ENCODE data around the gene UPF1. TPM values are rescaled to one million over a fixed set of nuclear protein-coding genes. Genes with fewer than 3 reads are reported as not detected.

Gene UPF1
- polyA plus RNA-seq, 2 of the 4 experiments (the other 2 are of a cell fraction) = 19.2 to 28.6 TPM

GRCh38 chr19:18910010-18910409 lies 78.3 kb downstream of the UPF1 start:
- Histone ChIP-seq H3K27ac (no peak overlapping the region), H3K4me3 (no peak overlapping the region), H3K4me2 (no peak overlapping the region), H3K9me3 (no peaks in the 10 kb centered on the region), H3K4me1 (no peaks in the 10 kb centered on the region)
- ATAC-seq = no peak
- POLR2A ChIA-PET = no interaction called here
- no peak for DNase-seq (ENCODE audit: low read depth in 1 of 2, low spot score in 1 of 2)
- no peak for FAIRE-seq
- 98% methylated on average over 7 of the region's 10 CpGs for WGBS (ENCODE audit: missing lambda C conversion rate)
- CTCF ChIA-PET = interaction anchor here (1.2 to 2.8 kb wide), 2 partner anchors 14 to 77 kb away, joined by 3 to 9 read pairs; partner anchors contain the start of gene CERS1
- no peak for TF ChIP-seq BHLHE40 (IDR thresholded peaks at IDR 0.05; ENCODE audit: low read depth, low read length)

- H3K4me2 ChIP-seq = no peak overlapping the region
- ChIA-PET POLR2A (no interaction called here), CTCF (interaction anchor here (0.6 to 1.6 kb wide), 4 partner anchors 15 to 286 kb away, joined by 3 to 6 read pairs (median 4); no protein-coding TSS in a partner anchor)
- DNase-seq (ENCODE audit: low read depth in 1 of 2, low spot score in 1 of 2) (no peak), FAIRE-seq (no peak), ATAC-seq (no peak)
- WGBS (ENCODE audit: missing lambda C conversion rate) = 92% methylated on average over 13 of the region's 19 CpGs
- H3K9me3 ChIP-seq = no peaks in the 10 kb centered on the region
- no peak overlapping the region for H3K27ac ChIP-seq
- no peak overlapping the region for H3K4me3 ChIP-seq
- no peak for TF ChIP-seq NR3C1 (IDR thresholded peaks at IDR 0.05)
- no peaks in the 10 kb centered on the region for H3K4me1 ChIP-seq
Measured at GRCh38 chr19:18910801-18911436, 79.2 kb downstream of the UPF1 start.

GRCh38 chr19:18912933-18913332 lies 81.2 kb downstream of the UPF1 start:
- whole genome bisulfite sequencing (ENCODE audit: missing lambda C conversion rate) = no CpG with 5 or more reads among the region's 14 CpGs
- TF ChIP-seq ATOH8 (CRISPR knock-in tag; IDR thresholded peaks at IDR 0.05; ENCODE audit: low read depth) (no peak), CEBPB (IDR thresholded peaks at IDR 0.05) (no peak), JUNB (IDR thresholded peaks at IDR 0.05) (no peak), KDM5A (IDR thresholded peaks at IDR 0.05) (no peak), BCL3 (IDR thresholded peaks at IDR 0.05) (no peak), NR3C1 (IDR thresholded peaks at IDR 0.05) (no peak), FOSB (CRISPR knock-in tag; IDR thresholded peaks at IDR 0.05) (no peak), TFCP2L1 (CRISPR knock-in tag; IDR thresholded peaks at IDR 0.05) (no peak), E2F6 (IDR thresholded peaks at IDR 0.05; ENCODE audit: borderline replicate concordance, low read depth) (no peak), CHD4 (IDR thresholded peaks at IDR 0.05; ENCODE audit: borderline replicate concordance) (no peak), TP53 (CRISPR knock-in tag; IDR thresholded peaks at IDR 0.05) (no peak), ELK1 (IDR thresholded peaks at IDR 0.05; ENCODE audit: low read depth, low read length) (no peak)
- CTCF ChIA-PET = interaction anchor here (2.2 kb wide), 1 partner anchor 18 kb away, joined by 5 read pairs; no protein-coding TSS in a partner anchor

GRCh38 chr19:18913466-18913865 lies 81.7 kb downstream of the UPF1 start:
- DNase-seq (ENCODE audit: low read depth in 1 of 2, low spot score in 1 of 2) (no peak), FAIRE-seq (no peak), ATAC-seq (no peak)
- CTCF ChIA-PET = interaction anchor here (1.0 to 2.2 kb wide), 2 partner anchors 19 to 46 kb away, joined by 3 to 5 read pairs; no protein-coding TSS in a partner anchor
- no peaks in the 10 kb centered on the region for H3K9me3 ChIP-seq
- POLR2A ChIA-PET = no interaction called here
- H3K4me2 ChIP-seq = no peak overlapping the region
- WGBS (ENCODE audit: missing lambda C conversion rate) = no CpG with 5 or more reads among the region's 5 CpGs
- TF ChIP-seq RNF2 (IDR thresholded peaks at IDR 0.05; ENCODE audit: borderline replicate concordance, low read depth) (no peak), GATA3 (IDR thresholded peaks at IDR 0.05; ENCODE audit: borderline replicate concordance) (no peak), NR3C1 (IDR thresholded peaks at IDR 0.05) (no peak), ZNF302 (CRISPR knock-in tag; IDR thresholded peaks at IDR 0.05) (no peak), CBX8 (IDR thresholded peaks at IDR 0.05) (no peak), JUN (IDR thresholded peaks at IDR 0.05) (no peak), ZFP36 (IDR thresholded peaks at IDR 0.05; ENCODE audit: borderline replicate concordance, partially characterized antibody) (no peak), FOXS1 (CRISPR knock-in tag; IDR thresholded peaks at IDR 0.05) (no peak), HDAC2 (IDR thresholded peaks at IDR 0.05) (no peak)
- no peak overlapping the region for H3K4me3 ChIP-seq
- H3K4me1 ChIP-seq = 0 out of 3 replicates have a peak, but pooled peaks cover 4% of the 10 kb centered on the region
- H3K27ac ChIP-seq = no peak overlapping the region

More at GRCh38 chr19:18912933-18913332, 81.2 kb downstream of the UPF1 start:
- no peaks in the 10 kb centered on the region for H3K9me3 ChIP-seq
- ATAC-seq (no peak), DNase-seq (ENCODE audit: low read depth in 1 of 2, low spot score in 1 of 2) (no peak), FAIRE-seq (no peak)
- no peak overlapping the region for H3K4me2 ChIP-seq
- no peak overlapping the region for H3K27ac ChIP-seq
- no peak overlapping the region for H3K4me3 ChIP-seq
- H3K4me1 ChIP-seq = 0 out of 3 replicates have a peak, but pooled peaks cover 4% of the 10 kb centered on the region
- POLR2A ChIA-PET = no interaction called here

Data from A549 (cell line).